Mesenchymal stem cell (in vitro differentiated cells and primary cell): Measurements from ENCODE around the gene PPP4R3A.
"Not testable (repeated sequence)": the region's sequence is repeated elsewhere in the genome, so short reads cannot be mapped to it uniquely, and the experiment has no call there.

ENCODE experiments used
- DNase-seq: peaks from one replicate; pipeline ENCODE4 v3.0.0-alpha.2; 2013
- H2AFZ ChIP-seq: one replicate; pipeline ENCODE4 v1.6.1; 2013; ENCODE audit warnings: low read depth, mild to moderate bottlenecking, control low read depth, inconsistent platforms, low read length, moderate library complexity
- H2AK5ac ChIP-seq: 2 replicates; pipeline ENCODE4 v1.6.1; 2013; ENCODE audit warnings: low read length, moderate library complexity, mild to moderate bottlenecking, inconsistent platforms; ENCODE audit not compliant: severe bottlenecking
- H2BK120ac ChIP-seq: one replicate; pipeline ENCODE4 v1.6.1; 2013; ENCODE audit warnings: low read depth, mild to moderate bottlenecking, inconsistent platforms, low read length, moderate library complexity
- H2BK12ac ChIP-seq, 2 experiments: one replicate each; pipeline ENCODE4 v1.6.1; 2013; ENCODE audit warnings: inconsistent platforms in 2 of 2, low read length in 2 of 2, mild to moderate bottlenecking in 2 of 2, moderate library complexity in 2 of 2, control low read depth in 1 of 2
- H2BK15ac ChIP-seq: one replicate; pipeline ENCODE4 v1.6.1; 2013; ENCODE audit warnings: mild to moderate bottlenecking, low read depth, inconsistent platforms; ENCODE audit not compliant: poor library complexity, severe bottlenecking
- H2BK5ac ChIP-seq: 2 replicates; pipeline ENCODE4 v1.6.1; 2013; ENCODE audit warnings: low read depth, mild to moderate bottlenecking, low read length, control low read depth, inconsistent platforms; ENCODE audit not compliant: poor library complexity, severe bottlenecking
- H3K14ac ChIP-seq, 2 experiments: one replicate each; pipeline ENCODE4 v1.6.1; 2013; ENCODE audit warnings: inconsistent platforms in 2 of 2, low read length in 2 of 2, control low read depth in 1 of 2, mild to moderate bottlenecking in 1 of 2, moderate library complexity in 1 of 2
- H3K18ac ChIP-seq, 2 experiments: one replicate each; pipeline ENCODE4 v1.6.1; 2013; ENCODE audit warnings: inconsistent platforms in 2 of 2, low read length in 2 of 2, control low read depth in 1 of 2, low read depth in 1 of 2, mild to moderate bottlenecking in 1 of 2
- H3K23ac ChIP-seq, 2 experiments: one replicate each; pipeline ENCODE4 v1.6.1; 2013; ENCODE audit warnings: inconsistent platforms in 2 of 2, low read length in 2 of 2, mild to moderate bottlenecking in 2 of 2, moderate library complexity in 2 of 2, control low read depth in 1 of 2
- H3K27ac ChIP-seq: 2 replicates; pipeline ENCODE4 v1.5.1; 2013; ENCODE audit warnings: mild to moderate bottlenecking, moderate library complexity, low read length, control low read depth, inconsistent platforms; ENCODE audit not compliant: poor library complexity, severe bottlenecking
- H3K27me3 ChIP-seq, 2 experiments: 2 replicates each; pipeline versions ENCODE4 v1.6.1 to v1.7.0; 2013; ENCODE audit warnings: low read length in 2 of 2, mild to moderate bottlenecking in 2 of 2, moderate library complexity in 2 of 2, control low read depth in 1 of 2, inconsistent platforms in 1 of 2; ENCODE audit not compliant: control insufficient read depth in 1 of 2, insufficient read depth in 1 of 2
- H3K36me3 ChIP-seq, 2 experiments: 2 replicates each; pipeline versions ENCODE4 v1.6.1 to v1.7.0; 2013; ENCODE audit warnings: low read length in 2 of 2, control low read depth in 1 of 2, inconsistent platforms in 1 of 2, low read depth in 1 of 2, mild to moderate bottlenecking in 1 of 2; ENCODE audit not compliant: insufficient read depth in 2 of 2, control insufficient read depth in 1 of 2
- H3K4ac ChIP-seq, 2 experiments: one replicate each; pipeline ENCODE4 v1.6.1; 2013; ENCODE audit warnings: inconsistent platforms in 2 of 2, low read length in 2 of 2, mild to moderate bottlenecking in 2 of 2, moderate library complexity in 2 of 2, control low read depth in 1 of 2, low read depth in 1 of 2
- H3K4me1 ChIP-seq: 2 replicates; pipeline ENCODE4 v1.6.1; 2013; ENCODE audit warnings: low read depth, low read length, control low read depth; ENCODE audit not compliant: control insufficient read depth, insufficient read depth
- H3K4me2 ChIP-seq: 2 replicates; pipeline ENCODE4 v1.6.1; 2013; ENCODE audit warnings: low read length, mild to moderate bottlenecking, inconsistent platforms; ENCODE audit not compliant: poor library complexity, severe bottlenecking
- H3K4me3 ChIP-seq, 2 experiments: 2 replicates each; pipeline versions ENCODE4 v1.5.1 to v1.7.0; 2013; ENCODE audit warnings: low read length in 2 of 2, mild to moderate bottlenecking in 2 of 2, control low read depth in 1 of 2, low read depth in 1 of 2; ENCODE audit not compliant: insufficient read depth in 1 of 2
- H3K79me1 ChIP-seq: replicated peaks from 2 replicates; pipeline ENCODE4 v1.6.1; 2013; ENCODE audit warnings: mild to moderate bottlenecking, control low read depth, low read length, inconsistent platforms; ENCODE audit not compliant: poor library complexity, severe bottlenecking
- H3K9ac ChIP-seq: 2 replicates; pipeline ENCODE4 v1.7.0; 2013; ENCODE audit warnings: mild to moderate bottlenecking, low read length, moderate library complexity
- H3K9me3 ChIP-seq: 2 replicates; pipeline ENCODE4 v1.7.0; 2013; ENCODE audit warnings: mild to moderate bottlenecking, low read length; ENCODE audit not compliant: control insufficient read depth
- H4K8ac ChIP-seq: one replicate; pipeline ENCODE4 v1.6.1; 2013; ENCODE audit warnings: inconsistent platforms, mild to moderate bottlenecking, low read length, moderate library complexity
- H4K91ac ChIP-seq: one replicate; pipeline ENCODE4 v1.6.1; 2013; ENCODE audit warnings: mild to moderate bottlenecking, low read length, inconsistent platforms
- WGBS: methylation state at CpG from one replicate; pipeline ENCODE4 v1.1.7; 2013; ENCODE audit warnings: mixed read lengths; 5-methylcytosine and 5-hydroxymethylcytosine counted together

PPP4R3A gene

DNA sequence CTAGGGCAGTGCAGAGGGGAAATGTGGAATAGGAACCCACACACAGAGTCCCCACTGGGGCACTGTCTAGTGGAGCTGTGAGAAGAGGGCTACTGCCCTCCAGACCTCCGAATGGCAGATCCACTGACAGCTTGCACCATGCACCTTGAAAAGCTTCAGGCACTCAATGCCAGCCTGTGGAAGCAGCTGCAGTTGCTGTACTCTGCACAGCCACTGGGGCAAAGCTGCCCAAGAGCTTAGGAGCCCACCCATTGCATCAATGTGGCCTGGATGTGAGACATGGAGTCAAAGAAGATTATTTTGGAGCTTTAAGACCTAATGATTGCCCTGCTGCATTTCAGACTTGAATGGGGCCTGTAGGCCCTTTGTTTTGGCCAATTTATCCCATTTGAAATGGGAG, 70.8 kb downstream of the PPP4R3A start:
- Histone ChIP-seq H2BK120ac (no peak overlapping the region), H3K36me3 (no peaks in the 10 kb centered on the region), H4K8ac (no peak overlapping the region), H2AFZ (no peak overlapping the region), H2BK15ac (no peak overlapping the region), H3K9me3 (peaks cover 5% of the 10 kb centered on the region), H3K27me3 (peaks cover 3 to 7% of the 10 kb centered on the region in 2 experiments), H3K27ac (no peak overlapping the region), H4K91ac (no peak overlapping the region), H2AK5ac (no peak overlapping the region), H3K9ac (no peak overlapping the region), H3K18ac (no peak overlapping the region), H3K14ac (no peak overlapping the region), H3K4me2 (no peak overlapping the region), H3K4me1 (no peaks in the 10 kb centered on the region), H2BK5ac (no peak overlapping the region), H3K4me3 (no peak overlapping the region), H3K79me1 (no peaks in the 10 kb centered on the region), H3K4ac (no peak overlapping the region), H3K23ac (no peak overlapping the region), H2BK12ac (no peak overlapping the region)
- no peak for DNase-seq
- 80% methylated on average over 1 of the region's 1 CpG for WGBS

- no peak overlapping the region for H2AFZ ChIP-seq
- H2BK12ac ChIP-seq = no peak overlapping the region
- H3K4me2 ChIP-seq = no peak overlapping the region
- H2BK5ac ChIP-seq = no peak overlapping the region
- no peak overlapping the region for H2BK120ac ChIP-seq
- H3K36me3 ChIP-seq = no peaks in the 10 kb centered on the region
- H2BK15ac ChIP-seq = no peak overlapping the region
- H2AK5ac ChIP-seq = no peak overlapping the region
- no peak overlapping the region for H3K4ac ChIP-seq
- no peak overlapping the region for H3K18ac ChIP-seq
- H3K9me3 ChIP-seq = peaks cover 5% of the 10 kb centered on the region
- no peaks in the 10 kb centered on the region for H3K4me1 ChIP-seq
- DNase-seq = no peak
- peaks cover 3 to 7% of the 10 kb centered on the region in 2 experiments for H3K27me3 ChIP-seq
- H3K79me1 ChIP-seq = no peaks in the 10 kb centered on the region
- H4K8ac ChIP-seq = no peak overlapping the region
- no peak overlapping the region for H3K23ac ChIP-seq
- H3K27ac ChIP-seq = no peak overlapping the region
- H3K9ac ChIP-seq = no peak overlapping the region
- H3K4me3 ChIP-seq = no peak overlapping the region
- H4K91ac ChIP-seq = peak overlapping the region; percentile 39
- H3K14ac ChIP-seq = no peak overlapping the region
These were observed 71.3 kb downstream of the PPP4R3A start for GRCh38 chr14:91438845-91439244.

GRCh38 chr14:91436266-91436665, 73.8 kb downstream of the PPP4R3A start:
- not testable (repeated sequence) for H2BK120ac ChIP-seq, H2BK5ac ChIP-seq, H3K36me3 ChIP-seq, H4K91ac ChIP-seq, H2AK5ac ChIP-seq, H3K79me1 ChIP-seq, H3K4me1 ChIP-seq, H2AFZ ChIP-seq, H3K27ac ChIP-seq, H3K18ac ChIP-seq, H4K8ac ChIP-seq, H3K4me3 ChIP-seq, H3K9me3 ChIP-seq, H2BK15ac ChIP-seq, DNase-seq, H3K9ac ChIP-seq, H3K23ac ChIP-seq, H3K4ac ChIP-seq, H3K14ac ChIP-seq, H2BK12ac ChIP-seq, H3K4me2 ChIP-seq, H3K27me3 ChIP-seq
- 79% methylated on average over 16 of the region's 16 CpGs for WGBS

DNA sequence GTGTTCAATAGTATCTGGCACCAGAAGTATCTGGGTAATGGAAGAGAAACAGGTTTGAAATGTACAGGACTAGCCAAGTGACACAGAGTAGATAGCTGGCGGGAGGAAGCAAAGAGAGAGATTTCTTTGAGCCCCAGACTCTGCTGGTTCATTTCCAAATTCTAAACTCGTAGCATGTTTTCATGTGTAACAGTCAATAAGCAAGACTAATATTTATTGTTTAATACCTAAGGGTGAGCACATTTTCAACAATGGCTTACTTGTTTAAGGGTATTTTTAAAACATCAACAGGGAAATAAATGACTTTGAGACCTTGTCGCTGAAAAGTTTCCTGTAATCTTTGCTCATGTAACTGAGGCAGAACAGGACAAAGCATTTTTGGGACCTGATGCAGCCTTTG, 80.7 kb downstream of the PPP4R3A start:
- Histone ChIP-seq H3K4ac (no peak overlapping the region), H2BK120ac (no peak overlapping the region), H3K4me1 (no peaks in the 10 kb centered on the region), H3K18ac (no peak overlapping the region), H3K4me2 (no peak overlapping the region), H3K9ac (no peak overlapping the region), H3K36me3 (no peaks in the 10 kb centered on the region), H3K27me3 (peaks cover 0 to 15% of the 10 kb centered on the region in 2 experiments), H2BK5ac (no peak overlapping the region), H3K9me3 (no peaks in the 10 kb centered on the region), H3K4me3 (no peak overlapping the region), H4K91ac (no peak overlapping the region), H4K8ac (no peak overlapping the region), H3K27ac (no peak overlapping the region), H2AK5ac (no peak overlapping the region), H2BK15ac (no peak overlapping the region), H2BK12ac (no peak overlapping the region), H2AFZ (no peak overlapping the region), H3K14ac (no peak overlapping the region), H3K23ac (no peak overlapping the region), H3K79me1 (no peaks in the 10 kb centered on the region)
- no peak for DNase-seq
- 99% methylated on average over 2 of the region's 3 CpGs for WGBS
